ENCODE measurements around the gene ADGRG7.
"Not testable (repeated sequence)": the region's sequence is repeated elsewhere in the genome, so short reads cannot be mapped to it uniquely, and the experiment has no call there.

Gene ADGRG7

DNA sequence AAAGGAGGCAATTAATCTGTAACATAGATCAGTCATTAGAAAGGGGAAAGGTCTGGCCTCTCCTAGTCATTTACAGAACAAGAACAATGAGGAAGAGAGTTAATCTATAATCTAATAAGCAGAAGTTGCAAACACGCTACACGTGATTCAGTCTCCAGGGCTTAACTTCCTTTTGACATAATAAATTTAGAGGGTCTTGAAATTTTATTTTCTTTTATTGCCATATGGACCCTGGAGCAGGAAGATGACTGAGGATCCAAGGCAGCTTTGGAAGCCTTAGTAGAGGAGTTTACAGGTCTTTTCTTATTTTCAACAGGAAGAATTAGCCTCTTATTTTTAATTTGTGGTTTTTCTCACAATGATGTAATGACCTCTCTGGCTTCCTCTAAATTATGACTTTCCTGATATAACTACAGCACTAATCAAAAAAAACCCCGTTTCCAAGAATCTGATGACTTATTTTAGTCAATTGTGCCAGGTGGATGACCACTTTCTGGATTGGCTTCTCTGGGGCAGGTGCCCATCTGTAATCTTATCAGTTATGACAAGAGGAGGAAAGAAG lies 32.2 kb downstream of the ADGRG7 start:
- DNase-seq (ENCODE audit: low read depth in 2 of 2, low spot score in 1 of 2) = no peak

- DNase-seq (ENCODE audit: low read depth in 2 of 2, low spot score in 1 of 2) = no peak
Observed at GRCh38 chr3:100645913-100646312, 36.5 kb downstream of the ADGRG7 start.

DNA sequence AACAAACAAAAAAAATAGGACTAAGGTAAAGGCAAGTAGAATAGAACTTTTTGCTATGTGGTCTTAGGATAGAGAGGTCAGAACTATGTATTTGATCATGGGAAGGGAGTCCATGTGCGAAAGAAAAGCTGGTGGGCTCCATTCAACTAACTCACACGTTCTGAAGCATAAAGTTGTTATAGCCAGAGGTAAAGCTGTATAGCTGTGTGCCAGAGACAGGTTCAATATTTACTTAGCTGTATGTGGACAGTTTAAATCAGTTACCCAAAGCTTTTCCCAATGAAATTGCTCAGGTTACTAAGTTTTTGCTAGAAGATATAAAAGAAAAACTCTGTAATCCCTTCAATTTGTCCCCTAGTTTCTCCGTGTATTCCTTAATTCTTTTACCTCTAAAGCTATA lies 37.8 kb downstream of the ADGRG7 start:
- no peak for DNase-seq (ENCODE audit: low read depth in 2 of 2, low spot score in 1 of 2)

- DNase-seq (ENCODE audit: low read depth in 2 of 2, low spot score in 1 of 2) = no peak
Observed at GRCh38 chr3:100647657-100648056, 38.3 kb downstream of the ADGRG7 start.

DNA sequence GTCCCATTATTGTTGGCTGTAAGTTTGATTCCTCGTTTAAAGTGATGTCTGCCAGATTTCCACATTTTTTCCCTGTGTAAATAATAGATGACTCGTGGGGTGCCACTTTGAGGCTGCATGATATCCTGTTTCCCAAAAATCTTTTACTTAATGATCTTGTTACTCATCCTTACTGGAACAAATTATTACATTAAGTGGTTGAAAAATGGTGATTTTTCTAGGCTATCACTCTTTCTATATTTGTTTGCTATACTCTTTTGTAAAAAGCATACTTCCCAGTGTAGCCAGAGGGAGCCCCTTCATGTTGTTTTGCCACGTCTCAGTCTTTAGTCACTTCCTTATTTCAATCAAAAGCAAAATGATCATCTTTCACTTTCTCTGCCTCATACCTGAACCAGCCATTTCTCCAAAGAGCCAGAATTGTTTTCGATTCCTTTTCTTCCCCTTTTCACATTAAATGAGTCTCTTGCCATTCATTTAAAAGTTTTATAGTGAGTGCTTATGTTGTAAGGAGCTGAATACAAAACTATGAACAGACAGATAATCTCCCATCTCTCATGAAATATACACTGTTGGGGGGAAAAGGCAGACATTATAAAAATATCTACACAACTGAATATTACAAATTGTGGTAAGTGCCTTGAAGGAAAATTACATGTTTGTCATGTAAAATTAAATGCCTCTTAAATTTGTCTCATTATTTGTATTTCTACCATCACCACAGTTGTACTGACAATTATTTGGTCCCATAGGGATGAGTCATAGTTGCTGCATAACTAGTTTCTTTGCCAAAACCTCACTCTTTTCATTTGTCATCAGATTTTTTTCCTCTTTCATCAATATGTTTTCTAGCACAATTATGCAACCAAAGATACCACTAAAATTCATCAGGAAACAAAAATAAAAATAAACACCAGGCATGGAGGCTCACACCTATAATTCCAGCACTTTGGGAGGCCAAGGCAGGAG lies 41.5 kb downstream of the ADGRG7 start:
- DNase-seq (ENCODE audit: low read depth in 2 of 2, low spot score in 1 of 2) = no peak

DNA sequence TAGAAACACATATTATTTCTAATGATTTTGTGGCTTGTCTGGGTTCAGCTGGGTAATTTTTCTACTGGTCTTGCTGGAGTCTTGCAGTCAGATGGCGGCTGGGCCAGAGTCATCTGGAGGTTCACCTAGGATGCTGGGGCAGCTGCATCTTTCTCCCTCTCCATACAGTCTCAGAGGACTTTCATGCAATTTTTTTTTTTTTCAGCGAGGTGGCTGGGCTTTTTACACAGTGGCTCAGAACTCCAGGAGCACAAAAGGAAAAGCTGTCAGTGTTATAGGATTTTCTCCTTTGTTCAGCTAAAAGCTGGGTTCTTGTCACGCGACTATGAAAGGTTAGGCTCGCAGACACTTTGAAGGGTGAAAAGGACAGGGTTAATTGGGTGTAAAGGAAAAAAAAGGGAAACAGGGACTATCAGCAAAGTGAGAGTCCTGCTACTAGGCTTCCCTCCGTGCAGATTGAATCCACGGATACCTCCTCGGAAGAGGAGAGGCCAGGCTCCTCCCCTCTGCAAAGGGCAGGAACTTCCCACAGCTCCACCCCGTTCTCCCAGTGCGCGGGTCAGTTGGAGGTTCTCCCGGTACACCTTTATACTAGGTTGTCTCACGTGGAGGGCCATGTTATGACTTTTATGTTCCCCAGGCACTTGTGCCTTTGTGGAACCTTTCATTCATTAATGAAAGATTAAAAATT lies 44.3 kb downstream of the ADGRG7 start:
- DNase-seq (ENCODE audit: low read depth in 2 of 2, low spot score in 1 of 2) = no peak

GRCh38 chr3:100656945-100657344 lies 47.5 kb downstream of the ADGRG7 start:
- DNase-seq (ENCODE audit: low read depth in 2 of 2, low spot score in 1 of 2) = no peak

DNA sequence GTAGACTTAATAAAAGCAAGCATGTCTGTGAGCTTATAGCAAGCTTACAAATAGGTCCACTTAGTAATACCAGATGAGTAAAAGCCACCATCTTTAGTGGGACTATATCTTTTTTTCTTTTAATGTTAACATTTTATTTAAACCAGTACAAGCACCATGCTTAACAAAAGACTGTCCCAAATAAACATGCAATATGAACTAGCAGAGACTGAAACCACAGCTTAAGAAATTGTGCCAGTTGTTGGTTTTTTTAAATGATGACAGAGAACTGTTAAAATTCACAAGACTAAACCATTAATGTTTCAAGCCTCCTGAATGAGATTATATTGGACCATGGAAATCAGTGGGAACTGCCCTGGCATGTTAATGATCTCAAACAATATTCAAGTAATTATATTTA lies 51.9 kb downstream of the ADGRG7 start:
- DNase-seq (ENCODE audit: low read depth in 2 of 2, low spot score in 1 of 2) = not testable (repeated sequence)

DNA sequence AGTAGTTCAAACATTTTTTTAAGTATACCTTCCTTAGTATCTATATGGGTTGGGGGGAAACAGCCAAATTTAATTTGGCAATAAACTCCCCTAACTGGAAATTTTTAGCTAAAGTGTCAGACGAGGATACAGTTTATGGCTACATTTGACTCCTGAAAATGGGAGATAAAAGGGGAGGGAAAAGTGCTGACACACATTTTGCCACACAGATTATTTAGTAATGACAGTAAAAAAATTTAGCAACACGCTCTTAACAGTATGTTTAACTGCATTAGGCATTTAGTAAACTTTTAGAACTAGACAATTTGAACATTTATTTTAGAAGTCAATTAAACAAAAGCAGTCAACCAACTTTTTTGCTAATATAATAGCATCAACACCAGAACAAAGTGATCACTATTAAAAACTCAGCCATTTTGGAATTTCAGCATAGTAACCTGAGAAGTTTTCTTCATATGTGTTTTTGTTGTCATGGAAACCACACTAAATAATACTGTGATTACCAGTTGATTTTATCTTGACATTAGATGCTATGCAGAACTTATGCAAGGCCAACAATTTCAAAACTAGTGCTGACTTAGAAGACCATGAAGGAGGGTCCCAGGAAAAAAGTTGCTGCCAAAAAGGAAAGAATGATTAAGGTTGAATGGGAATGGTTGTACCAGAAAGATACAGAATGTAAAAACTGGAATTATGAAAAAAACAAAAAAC lies 52.9 kb downstream of the ADGRG7 start:
- no peak for DNase-seq (ENCODE audit: low read depth in 2 of 2, low spot score in 1 of 2)

DNA sequence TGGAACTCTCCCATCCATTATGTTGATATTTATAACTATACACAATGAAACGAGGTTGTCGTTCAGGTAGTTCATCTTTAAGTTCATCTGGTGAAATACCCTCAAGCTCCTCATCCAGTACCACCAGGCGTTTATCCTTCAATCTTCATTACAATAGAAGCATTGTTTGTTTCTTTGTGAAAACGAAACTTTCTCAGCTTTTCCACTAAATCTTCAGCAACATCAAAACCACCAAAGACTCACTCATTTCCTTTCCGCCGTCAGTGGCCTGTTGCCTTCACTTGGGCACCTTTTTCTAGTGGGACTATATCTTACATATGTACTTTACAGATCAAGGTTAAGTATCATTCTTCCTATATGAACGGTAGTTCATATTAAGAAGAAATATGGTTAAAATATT lies 55.8 kb downstream of the ADGRG7 start:
- peak in 1 of 2 donors; percentile 7 for DNase-seq (ENCODE audit: low read depth in 2 of 2, low spot score in 1 of 2)

- not testable (repeated sequence) for DNase-seq (ENCODE audit: low read depth in 2 of 2, low spot score in 1 of 2)
Observed at GRCh38 chr3:100666699-100667098, 57.3 kb downstream of the ADGRG7 start.

GRCh38 chr3:100667316-100667715 lies 57.9 kb downstream of the ADGRG7 start:
- not testable (repeated sequence) for DNase-seq (ENCODE audit: low read depth in 2 of 2, low spot score in 1 of 2)

DNA sequence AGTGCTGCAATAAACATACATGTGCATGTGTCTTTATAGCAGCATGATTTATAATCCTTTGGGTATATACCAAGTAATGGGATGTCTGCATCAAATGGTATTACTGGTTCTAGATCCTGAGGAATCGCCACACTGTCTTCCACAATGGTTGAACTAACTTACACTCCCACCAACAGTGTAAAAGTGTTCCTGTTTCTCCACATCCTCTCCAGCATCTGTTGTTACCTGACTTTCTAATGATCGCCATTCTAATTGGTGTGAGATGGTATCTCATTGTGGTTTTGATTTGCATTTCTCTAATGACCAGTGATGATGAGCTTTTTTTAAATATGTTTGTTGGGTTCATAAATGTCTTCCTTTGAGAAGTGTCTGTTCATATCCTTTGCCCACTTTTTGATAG lies 61.6 kb downstream of the ADGRG7 start:
- DNase-seq (ENCODE audit: low read depth in 2 of 2, low spot score in 1 of 2) = not testable (repeated sequence)

DNA sequence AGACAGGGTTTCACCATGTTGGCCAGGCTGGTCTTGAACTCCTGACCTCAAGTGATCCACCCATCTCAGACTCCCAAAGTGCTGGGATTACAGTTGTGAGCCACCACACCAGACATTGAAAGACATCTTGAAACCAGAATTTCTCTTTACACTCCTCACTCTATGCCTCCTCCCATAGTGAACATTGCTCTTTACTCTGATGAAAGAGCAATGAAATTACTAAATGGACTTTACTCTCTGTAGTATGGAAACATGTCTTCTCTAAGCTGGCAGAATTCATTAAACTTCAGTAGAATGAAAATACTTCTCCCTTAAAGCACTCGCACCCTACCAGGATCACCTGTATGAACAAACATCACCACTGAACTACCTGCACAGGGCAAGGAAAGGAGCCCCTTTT lies 72.1 kb downstream of the ADGRG7 start:
- no peak for DNase-seq (ENCODE audit: low read depth in 2 of 2, low spot score in 1 of 2)

GRCh38 chr3:100682056-100682853 lies 72.9 kb downstream of the ADGRG7 start:
- no peak for DNase-seq (ENCODE audit: low read depth in 2 of 2, low spot score in 1 of 2)

DNA sequence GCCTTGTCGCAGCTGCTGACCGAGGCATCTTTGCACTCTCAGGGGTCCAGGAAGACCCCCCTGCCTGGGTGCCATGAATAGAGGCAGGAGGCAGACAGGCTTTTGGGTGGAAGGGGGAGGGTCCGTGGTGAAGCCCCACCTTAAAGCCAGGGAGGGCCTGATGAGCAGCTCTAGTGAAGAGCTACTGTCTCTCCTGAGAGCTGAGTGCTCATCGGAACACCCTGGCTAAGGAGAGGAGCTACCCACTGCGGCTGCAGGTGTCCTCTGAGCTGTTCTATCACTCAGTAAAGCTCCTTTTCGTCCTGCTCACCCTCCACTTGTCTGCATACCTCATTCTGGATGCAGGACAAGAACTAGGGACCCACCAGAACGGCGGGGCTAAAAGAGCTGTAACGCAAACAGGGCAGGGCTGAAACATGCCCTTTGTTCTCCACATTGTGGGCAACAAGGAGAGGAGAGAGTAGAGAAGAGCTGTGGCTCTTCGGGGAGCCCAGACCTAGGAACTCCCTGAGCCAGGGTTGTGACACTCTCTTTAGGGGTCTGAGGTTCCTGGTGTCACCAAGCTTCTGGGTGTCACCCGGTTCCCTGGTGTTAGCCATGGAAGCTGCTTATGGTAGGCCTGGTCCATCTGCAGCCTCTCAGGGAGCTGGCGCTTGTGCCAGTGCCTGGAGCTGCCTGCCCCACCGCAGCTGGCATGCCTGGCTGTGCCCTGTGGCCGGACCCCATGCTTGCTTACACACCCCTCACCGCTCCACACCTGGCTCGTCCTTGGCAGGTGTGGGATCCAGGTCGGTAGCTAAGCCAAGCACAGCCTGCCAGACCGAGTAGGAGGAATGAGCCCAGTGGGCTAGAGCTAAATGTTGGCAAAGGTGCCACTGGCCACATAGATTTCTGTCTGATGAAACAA lies 73.7 kb downstream of the ADGRG7 start:
- no peak for DNase-seq (ENCODE audit: low read depth in 2 of 2, low spot score in 1 of 2)

- no peak for DNase-seq (ENCODE audit: low read depth in 2 of 2, low spot score in 1 of 2)
Observed at GRCh38 chr3:100693225-100693624, 83.8 kb downstream of the ADGRG7 start.

- no peak for DNase-seq (ENCODE audit: low read depth in 2 of 2, low spot score in 1 of 2)
Observed at GRCh38 chr3:100695696-100696095, 86.3 kb downstream of the ADGRG7 start.

DNA sequence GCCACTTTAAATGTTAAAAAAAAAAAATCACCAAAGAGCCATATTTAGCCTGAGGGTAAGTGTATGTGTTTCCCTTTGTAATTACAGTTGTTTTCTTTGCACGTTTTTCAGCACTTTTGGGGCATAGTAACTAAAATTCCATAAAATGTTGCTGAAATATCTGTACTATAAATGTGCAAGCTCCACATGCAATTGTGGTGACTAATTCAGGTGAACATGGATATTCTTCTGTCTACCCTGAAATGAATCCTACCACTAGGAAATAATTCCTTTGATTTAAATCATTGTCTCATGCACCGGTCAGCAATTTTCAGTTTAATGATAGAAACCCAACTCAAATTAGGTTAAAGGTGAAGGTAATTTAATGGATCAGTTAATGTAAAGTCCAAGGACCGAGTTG lies 86.8 kb downstream of the ADGRG7 start:
- DNase-seq (ENCODE audit: low read depth in 2 of 2, low spot score in 1 of 2) = no peak
